ENCODE measurements around the gene CRYBA1. TPM values are rescaled to one million over a fixed set of nuclear protein-coding genes. Genes with fewer than 3 reads are reported as not detected.

CRYBA1 gene
- total and polyA plus RNA-seq, 2 donors (not counting 3 experiments of a cell fraction or from before 2014, with no cell fraction given): not detected

DNA sequence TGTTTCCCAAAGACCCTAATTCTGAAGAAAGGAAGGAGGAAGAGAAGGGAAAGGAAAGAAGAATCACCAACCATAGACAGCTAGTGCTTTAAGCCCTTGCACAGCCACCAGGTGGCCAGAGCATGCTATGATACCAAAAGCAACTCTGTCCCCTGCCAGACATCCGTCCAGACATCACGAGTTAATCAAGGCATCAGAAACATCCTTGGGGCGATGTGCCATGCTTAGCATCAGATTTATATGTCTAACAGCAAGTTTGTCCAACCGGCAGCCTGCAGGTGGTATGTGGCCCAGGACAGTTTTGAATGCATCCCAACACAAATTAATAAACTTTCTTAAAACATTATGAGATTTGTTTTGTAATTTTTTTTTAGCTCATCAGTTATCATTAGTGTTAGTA, 2.9 kb upstream of the CRYBA1 start:
- Histone ChIP-seq H4K20me1 (replicated peaks; ENCODE audit: control insufficient read depth, extremely low read depth, insufficient read depth, low read length) (no peaks in the 10 kb centered on the region), H3K36me3 (ENCODE audit: control insufficient read depth in 2 of 2, extremely low read depth in 1 of 2, insufficient read depth in 2 of 2, low read length in 2 of 2) (no peaks in the 10 kb centered on the region), H3K9me1 (replicated peaks; ENCODE audit: control insufficient read depth, extremely low read depth, insufficient read depth, low read length) (no peaks in the 10 kb centered on the region), H3K9me3 (replicated peaks; ENCODE audit: control insufficient read depth, insufficient read depth, low read length) (no peaks in the 10 kb centered on the region), H3K27ac (ENCODE audit: insufficient read depth, low read depth, low read length) (no peak overlapping the region), H3K79me2 (ENCODE audit: control insufficient read depth, insufficient read depth, low read length) (no peaks in the 10 kb centered on the region), H3K4me2 (ENCODE audit: insufficient read depth, low read length) (no peak overlapping the region), H3K4me3 (replicated peaks in 1 of 3; ENCODE audit: insufficient read depth in 1 of 3, low read depth in 1 of 3, low read length in 3 of 3) (no peak overlapping the region), H3K9ac (replicated peaks; ENCODE audit: extremely low read depth, insufficient read depth, low read length) (no peak overlapping the region), H3K4me1 (ENCODE audit: control insufficient read depth, extremely low read depth, insufficient read depth, low read length) (peaks cover 12% of the 10 kb centered on the region), H3K27me3 (ENCODE audit: control insufficient read depth in 2 of 2, insufficient read depth in 2 of 2, low read length in 2 of 2) (no peaks in the 10 kb centered on the region), H2AFZ (ENCODE audit: low read depth, low read length) (no peak overlapping the region)
- POLR2A ChIA-PET: no interaction called here
- dilution Hi-C loops (cut with MboI; ENCODE audit: extremely low pct_ligation_motif_present, low sequenced_read_pairs): no loop called here
- no TSS peak for BruUV-seq (replicated peaks)
- FAIRE-seq (no peak), DNase-seq (ENCODE audit: low read depth, low spot score) (no peak)
- no peak for TF ChIP-seq POLR2AphosphoS5 (IDR thresholded peaks at IDR 0.05; ENCODE audit: insufficient read depth, low read depth, low read length)
- TF ChIP-seq, protein P1, sequence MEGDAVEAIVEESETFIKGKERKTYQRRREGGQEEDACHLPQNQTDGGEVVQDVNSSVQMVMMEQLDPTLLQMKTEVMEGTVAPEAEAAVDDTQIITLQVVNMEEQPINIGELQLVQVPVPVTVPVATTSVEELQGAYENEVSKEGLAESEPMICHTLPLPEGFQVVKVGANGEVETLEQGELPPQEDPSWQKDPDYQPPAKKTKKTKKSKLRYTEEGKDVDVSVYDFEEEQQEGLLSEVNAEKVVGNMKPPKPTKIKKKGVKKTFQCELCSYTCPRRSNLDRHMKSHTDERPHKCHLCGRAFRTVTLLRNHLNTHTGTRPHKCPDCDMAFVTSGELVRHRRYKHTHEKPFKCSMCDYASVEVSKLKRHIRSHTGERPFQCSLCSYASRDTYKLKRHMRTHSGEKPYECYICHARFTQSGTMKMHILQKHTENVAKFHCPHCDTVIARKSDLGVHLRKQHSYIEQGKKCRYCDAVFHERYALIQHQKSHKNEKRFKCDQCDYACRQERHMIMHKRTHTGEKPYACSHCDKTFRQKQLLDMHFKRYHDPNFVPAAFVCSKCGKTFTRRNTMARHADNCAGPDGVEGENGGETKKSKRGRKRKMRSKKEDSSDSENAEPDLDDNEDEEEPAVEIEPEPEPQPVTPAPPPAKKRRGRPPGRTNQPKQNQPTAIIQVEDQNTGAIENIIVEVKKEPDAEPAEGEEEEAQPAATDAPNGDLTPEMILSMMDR (IDR thresholded peaks at IDR 0.05; ENCODE audit: extremely low read depth in 1 of 2, insufficient read depth in 1 of 2, low read depth in 1 of 2, low read length in 2 of 2): peak; percentile 14 to 37
- CTCF ChIA-PET: interaction anchor here (1.2 to 5.0 kb wide), 7 partner anchors 7 to 98 kb away, joined by 3 to 42 read pairs (median 7); partner anchors contain the start of gene MYO18A
- intact Hi-C loops (cut with micrococcal nuclease): no loop called here

DNA sequence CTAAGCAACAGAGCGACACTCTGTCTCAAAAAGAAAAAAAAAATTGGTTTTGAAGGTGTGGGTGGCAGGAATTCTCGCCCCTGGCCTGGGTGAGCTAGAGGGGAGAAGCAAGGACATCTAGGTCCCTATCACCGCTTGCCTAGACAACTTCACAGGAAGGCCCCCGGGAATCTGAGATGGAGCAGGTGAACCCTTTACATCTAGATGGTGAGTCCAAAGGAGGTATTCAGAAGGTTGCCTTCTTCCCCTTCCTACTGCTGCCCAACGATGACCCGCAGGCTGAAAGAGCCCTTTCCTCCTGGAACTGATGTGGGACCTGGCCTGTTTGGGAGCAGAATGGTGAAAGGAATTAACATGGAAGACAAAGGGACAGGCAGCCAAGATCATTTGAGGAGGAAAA, 1.3 kb upstream of the CRYBA1 start:
- CTCF ChIA-PET: interaction anchor here (1.1 kb wide), 1 partner anchor 46 kb away, joined by 6 read pairs; no protein-coding TSS in a partner anchor
- DNase-seq (ENCODE audit: low read depth, low spot score): no peak
- H2AFZ ChIP-seq (ENCODE audit: low read depth, low read length): no peak overlapping the region
- H3K9me3 ChIP-seq (replicated peaks; ENCODE audit: control insufficient read depth, insufficient read depth, low read length): no peaks in the 10 kb centered on the region
- TF ChIP-seq, protein P1 (IDR thresholded peaks at IDR 0.05; ENCODE audit: extremely low read depth in 1 of 2, insufficient read depth in 1 of 2, low read depth in 1 of 2, low read length in 2 of 2): no peak
- no peak for TF ChIP-seq JUN (IDR thresholded peaks at IDR 0.05; ENCODE audit: borderline replicate concordance, insufficient read depth, insufficient read length, low read depth)
- no peak for TF ChIP-seq EZH2 (IDR thresholded peaks at IDR 0.05; ENCODE audit: borderline replicate concordance, low read depth, low read length, severe bottlenecking)
- TF ChIP-seq MYC (IDR thresholded peaks at IDR 0.05; ENCODE audit: low read depth, low read length): no peak
- TF ChIP-seq, protein P2, sequence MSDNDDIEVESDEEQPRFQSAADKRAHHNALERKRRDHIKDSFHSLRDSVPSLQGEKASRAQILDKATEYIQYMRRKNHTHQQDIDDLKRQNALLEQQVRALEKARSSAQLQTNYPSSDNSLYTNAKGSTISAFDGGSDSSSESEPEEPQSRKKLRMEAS (IDR thresholded peaks at IDR 0.05; ENCODE audit: insufficient read depth, insufficient read length): no peak
- no peak for TF ChIP-seq FOS (IDR thresholded peaks at IDR 0.05; ENCODE audit: borderline replicate concordance, insufficient read depth, low read length)
- no peak for TF ChIP-seq POLR2AphosphoS5 (IDR thresholded peaks at IDR 0.05; ENCODE audit: insufficient read depth, low read depth, low read length)
- no peak for TF ChIP-seq GATA2 (IDR thresholded peaks at IDR 0.05; ENCODE audit: insufficient read depth, insufficient read length, low read depth, low read length)
- TF ChIP-seq POLR2A (IDR thresholded peaks at IDR 0.05; ENCODE audit: low read depth, low read length): no peak
- no peak overlapping the region for H3K4me3 ChIP-seq (replicated peaks in 1 of 3; ENCODE audit: insufficient read depth in 1 of 3, low read depth in 1 of 3, low read length in 3 of 3)
- no peak overlapping the region for H3K27ac ChIP-seq (ENCODE audit: insufficient read depth, low read depth, low read length)
- peaks cover 9% of the 10 kb centered on the region for H3K4me1 ChIP-seq (ENCODE audit: control insufficient read depth, extremely low read depth, insufficient read depth, low read length)
- no peaks in the 10 kb centered on the region for H4K20me1 ChIP-seq (replicated peaks; ENCODE audit: control insufficient read depth, extremely low read depth, insufficient read depth, low read length)
- intact Hi-C loops (cut with micrococcal nuclease) (no loop called here), dilution Hi-C loops (cut with MboI; ENCODE audit: extremely low pct_ligation_motif_present, low sequenced_read_pairs) (no loop called here)
- H3K27me3 ChIP-seq (ENCODE audit: control insufficient read depth in 2 of 2, insufficient read depth in 2 of 2, low read length in 2 of 2): no peaks in the 10 kb centered on the region
- BruUV-seq (replicated peaks): no TSS peak
- H3K79me2 ChIP-seq (ENCODE audit: control insufficient read depth, insufficient read depth, low read length): no peaks in the 10 kb centered on the region
- no peak overlapping the region for H3K4me2 ChIP-seq (ENCODE audit: insufficient read depth, low read length)
- FAIRE-seq: no peak
- no peaks in the 10 kb centered on the region for H3K36me3 ChIP-seq (ENCODE audit: control insufficient read depth in 2 of 2, extremely low read depth in 1 of 2, insufficient read depth in 2 of 2, low read length in 2 of 2)
- POLR2A ChIA-PET: no interaction called here
- no peaks in the 10 kb centered on the region for H3K9me1 ChIP-seq (replicated peaks; ENCODE audit: control insufficient read depth, extremely low read depth, insufficient read depth, low read length)
- H3K9ac ChIP-seq (replicated peaks; ENCODE audit: extremely low read depth, insufficient read depth, low read length): no peak overlapping the region
